SK-N-DZ (cell line): Measurements from ENCODE around the gene TNNT1. TPM values are rescaled to one million over a fixed set of nuclear protein-coding genes. Genes with fewer than 3 reads are reported as not detected.
"Not testable (repeated sequence)": the region's sequence is repeated elsewhere in the genome, so short reads cannot be mapped to it uniquely, and the experiment has no call there.

Experiments used
- DNase-seq: peaks from one replicate; pipeline ENCODE4 v3.0.0-alpha.2; 2015; ENCODE audit warnings: low spot score
- polyA plus RNA-seq, 2 experiments: library from polyadenylated mRNA; depleted of rRNA; stranded (reverse); fragments of >200 nt; gene quantifications; 2 replicates each; pipeline ENCODE4 v1.2.3, GENCODE V29; 2014

The TNNT1 gene
- polyA plus RNA-seq (2014; cell fraction: cytosol; rRNA removed): 5.9 and 9.2 TPM in 2 replicates
- polyA plus RNA-seq (2014; cell fraction: nucleus; rRNA removed): 3.5 and 8.7 TPM in 2 replicates

GRCh38 chr19:55149078-55150003 is at the start of gene TNNT1:
TNNT1 (minus strand) TSS chr19:55149206; CDS start chr19:55147157, 2,049 bp downstream.
- DNase-seq: no peak

- no peak for DNase-seq
Measured at GRCh38 chr19:55198651-55199050, 49.6 kb upstream of the TNNT1 start.

GRCh38 chr19:55197528-55197927 is 48.5 kb upstream of the TNNT1 start:
- no peak for DNase-seq

GRCh38 chr19:55196803-55197202 is 47.8 kb upstream of the TNNT1 start:
- no peak for DNase-seq

GRCh38 chr19:55193481-55193880 is 44.5 kb upstream of the TNNT1 start:
- no peak for DNase-seq

DNA sequence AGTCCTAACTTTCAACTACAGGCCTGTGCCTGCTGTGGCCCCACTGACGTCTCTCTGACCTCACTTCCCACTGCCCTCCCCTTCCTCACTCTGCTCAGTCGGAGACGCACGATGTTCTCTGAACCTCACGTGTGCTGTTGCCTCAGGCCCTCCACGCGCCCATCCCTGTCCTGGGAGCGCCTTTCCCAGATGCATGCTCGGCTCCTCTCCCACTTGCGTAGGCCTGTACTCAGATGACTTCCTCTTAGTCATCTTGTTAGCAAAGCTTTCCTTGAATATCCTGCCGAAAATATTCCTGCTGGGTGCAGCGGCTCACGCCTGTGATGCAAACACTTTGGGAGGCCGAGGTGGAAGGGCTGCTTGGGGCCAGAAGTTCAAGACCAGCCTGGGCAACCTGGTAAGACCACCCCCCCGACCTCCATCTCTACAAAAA is 40.4 kb upstream of the TNNT1 start:
- peak; percentile 40 for DNase-seq

- no peak for DNase-seq
Measured at GRCh38 chr19:55188625-55189024, 39.6 kb upstream of the TNNT1 start.

- DNase-seq: no peak
Measured at GRCh38 chr19:55186080-55186479, 37.1 kb upstream of the TNNT1 start.

DNA sequence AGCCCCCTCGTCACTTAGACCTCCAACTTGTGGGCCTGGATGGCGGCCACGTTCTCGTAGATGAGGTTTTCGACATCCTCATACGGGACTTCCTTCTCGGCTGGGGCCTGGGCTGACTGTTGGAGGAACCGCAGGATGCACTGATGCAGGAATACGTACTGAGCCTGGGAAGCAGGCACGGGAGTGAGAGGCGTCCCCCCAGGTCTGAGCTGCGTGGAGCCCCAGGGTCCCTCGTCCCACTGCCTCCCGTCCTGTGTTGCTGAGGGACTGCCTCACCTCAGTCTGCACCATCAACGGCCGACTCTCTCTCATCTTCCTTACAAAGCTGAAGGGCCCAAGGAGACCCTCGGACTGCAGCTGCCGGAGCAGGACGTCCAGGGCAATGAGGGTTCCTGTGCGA is 32.7 kb upstream of the TNNT1 start:
- DNase-seq: no peak

DNA sequence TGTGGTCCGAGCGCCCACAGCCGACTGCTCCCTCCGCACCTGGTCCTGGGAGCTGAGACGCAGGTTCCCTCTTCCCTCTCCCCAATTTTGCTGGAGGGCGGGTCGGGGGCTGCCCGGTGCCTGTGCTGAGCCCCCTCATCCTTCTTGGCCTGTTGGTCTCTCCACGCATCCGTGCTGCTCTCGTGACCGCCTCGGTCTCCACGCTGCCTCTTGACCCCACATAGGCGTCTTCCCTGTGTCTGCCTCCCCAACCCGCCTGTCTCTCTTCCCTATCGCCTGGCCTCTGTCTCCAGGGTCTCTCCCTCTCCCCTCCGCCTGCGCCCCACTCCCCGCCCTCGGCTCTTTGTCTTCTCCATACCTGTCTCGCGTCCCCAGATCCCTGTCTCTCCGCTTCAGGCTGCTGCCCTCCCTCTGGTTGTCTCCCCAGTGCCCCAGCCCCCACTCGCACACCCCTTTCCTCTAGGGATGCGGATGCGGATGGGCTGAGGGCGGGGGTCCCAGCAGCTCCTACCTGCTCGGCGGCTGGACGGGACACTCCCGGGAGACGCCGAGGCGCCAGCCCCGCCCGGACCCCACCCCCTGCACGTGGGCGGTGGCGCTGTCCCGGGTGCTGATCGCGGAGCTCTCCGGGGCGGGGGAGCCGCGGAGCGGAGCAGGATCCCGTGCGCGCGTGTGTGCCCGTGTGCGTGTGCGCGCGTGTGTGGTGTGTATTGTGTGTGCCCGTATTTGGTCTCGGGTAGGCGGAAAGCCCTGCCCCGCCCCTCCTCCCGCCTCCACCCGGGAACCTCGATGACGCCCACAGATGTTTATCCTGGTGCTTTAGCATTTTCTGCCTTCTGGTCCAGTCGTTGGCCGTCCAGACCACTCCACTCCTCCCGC is 30.8 kb upstream of the TNNT1 start, which contains the start of gene SYT5:
SYT5 (minus strand) TSS at position 684 of the 879 bp plus-strand sequence. CDS start 1,248 bp downstream, outside the sequence.
- no peak for DNase-seq

GRCh38 chr19:55178781-55179599 is 30.0 kb upstream of the TNNT1 start:
- peak; percentile 73 for DNase-seq

- no peak for DNase-seq
Measured at GRCh38 chr19:55176076-55176475, 27.1 kb upstream of the TNNT1 start.

DNA sequence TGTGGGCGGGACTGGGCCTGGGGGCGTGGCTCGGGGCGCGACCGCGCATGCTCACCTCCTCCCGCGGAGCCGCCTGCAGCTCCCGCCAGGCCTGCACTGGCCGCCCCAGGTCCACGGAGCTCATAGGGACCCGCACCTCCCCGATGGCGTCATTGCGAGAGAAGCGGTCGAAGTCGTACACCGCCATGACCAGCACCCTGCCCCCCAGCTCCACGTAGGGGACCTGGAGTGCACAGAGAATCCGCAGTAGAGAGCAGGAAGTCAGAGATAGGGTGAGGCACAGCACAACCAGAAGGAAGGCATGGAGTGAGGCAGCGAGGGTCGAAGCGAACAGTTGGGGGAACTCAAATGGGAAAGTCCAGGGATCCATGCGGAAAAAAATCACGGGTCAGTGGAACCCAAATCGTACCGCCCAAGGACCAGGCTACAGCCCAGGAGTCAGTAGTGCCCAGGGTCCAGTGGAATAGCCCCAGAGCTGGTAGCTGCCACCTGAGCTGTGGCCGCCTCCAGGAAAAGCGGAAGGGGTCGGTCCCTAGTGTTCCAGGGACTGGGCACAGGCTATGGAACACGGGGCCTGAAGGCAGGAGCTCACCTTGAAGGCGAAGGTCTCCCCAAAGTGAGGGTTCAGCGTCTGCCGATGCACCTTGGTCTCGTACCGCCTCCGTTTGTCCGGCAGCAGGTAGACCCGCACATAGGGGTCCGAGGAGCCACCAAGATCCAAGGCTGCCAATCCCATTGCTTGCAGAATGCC is 26.3 kb upstream of the TNNT1 start:
- DNase-seq: no peak

GRCh38 chr19:55174425-55175116 is 25.6 kb upstream of the TNNT1 start:
- no peak for DNase-seq

DNA sequence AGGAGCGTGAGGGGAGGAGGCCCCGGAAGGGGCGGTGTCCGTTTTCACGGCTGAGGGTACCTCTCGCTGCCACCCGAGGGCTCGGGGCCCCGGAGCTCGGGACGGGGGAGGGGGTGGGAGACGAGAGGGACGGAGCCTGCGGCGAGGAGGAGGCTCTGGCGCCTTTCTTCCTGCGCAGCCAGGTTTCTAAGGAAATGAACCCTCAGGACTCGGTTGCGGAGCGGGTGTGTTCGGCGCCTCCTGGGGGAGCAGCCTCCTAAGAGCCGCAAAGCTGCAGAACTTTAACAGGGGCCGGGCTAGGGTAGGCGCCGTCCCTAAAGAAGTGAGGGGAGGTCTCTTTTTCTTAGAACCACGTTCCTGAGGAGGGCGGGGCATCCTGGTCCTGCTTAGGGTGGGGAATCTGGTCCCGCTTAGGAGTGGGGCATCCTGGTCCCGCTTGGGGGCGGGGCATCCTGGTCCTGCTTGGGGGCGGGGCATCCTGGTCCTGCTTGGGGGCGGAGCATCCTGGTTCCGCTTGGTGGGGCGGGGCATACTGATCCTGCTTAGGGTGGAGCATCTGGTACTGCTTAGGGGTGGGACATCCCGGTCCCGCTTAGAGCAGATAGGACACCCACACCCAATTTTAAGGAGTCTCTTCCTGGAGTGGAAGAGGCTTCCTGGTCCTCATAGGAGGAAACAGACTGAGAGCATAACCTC is 24.9 kb upstream of the TNNT1 start:
- DNase-seq: peak; percentile 34

DNA sequence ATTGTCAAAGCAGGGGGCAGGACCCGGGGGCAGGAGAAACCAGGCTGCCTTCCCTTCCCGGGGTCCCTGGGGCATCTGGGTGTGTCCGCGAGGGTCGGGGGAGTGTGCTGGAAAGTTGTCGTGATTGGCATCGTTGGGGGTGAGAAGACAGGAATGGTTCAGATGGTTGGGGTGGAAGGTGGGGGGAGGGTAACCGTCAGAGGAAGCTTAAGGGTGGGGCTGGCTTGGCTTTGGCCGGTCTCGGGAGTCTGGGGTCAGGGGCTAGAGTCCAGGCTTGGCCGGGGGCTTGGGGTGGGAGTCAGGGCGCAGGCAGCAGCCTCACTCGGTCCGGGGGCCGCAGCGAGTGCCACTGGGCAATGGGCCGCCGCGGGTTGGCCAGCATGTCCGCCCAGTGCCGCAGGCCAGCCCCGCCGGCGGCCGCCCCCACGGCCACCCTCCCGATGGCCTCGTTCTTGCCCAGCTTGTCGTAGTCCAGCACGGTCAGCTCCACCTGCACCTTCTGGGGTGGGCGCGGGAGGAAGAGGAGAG is 24.2 kb upstream of the TNNT1 start:
- DNase-seq: no peak

- no peak for DNase-seq
Measured at GRCh38 chr19:55172741-55173140, 23.7 kb upstream of the TNNT1 start.

- not testable (repeated sequence) for DNase-seq
Measured at GRCh38 chr19:55172318-55172717, 23.3 kb upstream of the TNNT1 start.

DNA sequence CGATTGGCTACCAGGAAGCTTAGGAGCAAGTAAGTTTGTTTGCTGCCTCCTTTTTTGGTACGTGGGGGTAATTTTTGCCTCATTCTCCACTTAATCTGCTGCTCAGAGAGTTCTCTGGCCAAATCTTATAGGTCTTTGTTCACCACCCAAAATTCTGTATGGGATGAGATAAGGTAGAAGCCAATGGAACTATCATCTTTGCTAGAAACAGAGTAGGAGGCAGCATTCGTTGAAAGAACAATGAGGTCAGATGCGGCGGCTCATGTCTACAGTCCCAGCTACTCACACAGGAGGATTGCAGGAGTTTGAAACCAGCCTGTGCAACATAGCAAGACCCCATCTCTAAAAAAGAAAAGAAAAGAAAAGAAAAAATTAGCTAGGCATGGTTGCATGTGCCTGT is 22.4 kb upstream of the TNNT1 start:
- DNase-seq: no peak
